Lower leg skin (tissue), 3 donors: ENCODE results near the gene GPR17.

Experiments used
- POLR2A ChIP-seq, 2 donors: fragments of 450-650 bp; IDR thresholded peaks; one replicate each; pipeline ENCODE4 v1.6.1; 2016 to 2017; ENCODE audit warnings: antibody characterized with exemption in 2 of 2, mild to moderate bottlenecking in 1 of 2, moderate library complexity in 1 of 2
- TF ChIP-seq, protein P1 (sequence below), 3 donors: fragments of 450-650 bp; IDR thresholded peaks; one replicate each; pipeline ENCODE4 v1.5.1; 2016; ENCODE audit warnings: antibody characterized with exemption in 3 of 3, mild to moderate bottlenecking in 3 of 3, moderate library complexity in 2 of 3

- TF ChIP-seq, protein P1, sequence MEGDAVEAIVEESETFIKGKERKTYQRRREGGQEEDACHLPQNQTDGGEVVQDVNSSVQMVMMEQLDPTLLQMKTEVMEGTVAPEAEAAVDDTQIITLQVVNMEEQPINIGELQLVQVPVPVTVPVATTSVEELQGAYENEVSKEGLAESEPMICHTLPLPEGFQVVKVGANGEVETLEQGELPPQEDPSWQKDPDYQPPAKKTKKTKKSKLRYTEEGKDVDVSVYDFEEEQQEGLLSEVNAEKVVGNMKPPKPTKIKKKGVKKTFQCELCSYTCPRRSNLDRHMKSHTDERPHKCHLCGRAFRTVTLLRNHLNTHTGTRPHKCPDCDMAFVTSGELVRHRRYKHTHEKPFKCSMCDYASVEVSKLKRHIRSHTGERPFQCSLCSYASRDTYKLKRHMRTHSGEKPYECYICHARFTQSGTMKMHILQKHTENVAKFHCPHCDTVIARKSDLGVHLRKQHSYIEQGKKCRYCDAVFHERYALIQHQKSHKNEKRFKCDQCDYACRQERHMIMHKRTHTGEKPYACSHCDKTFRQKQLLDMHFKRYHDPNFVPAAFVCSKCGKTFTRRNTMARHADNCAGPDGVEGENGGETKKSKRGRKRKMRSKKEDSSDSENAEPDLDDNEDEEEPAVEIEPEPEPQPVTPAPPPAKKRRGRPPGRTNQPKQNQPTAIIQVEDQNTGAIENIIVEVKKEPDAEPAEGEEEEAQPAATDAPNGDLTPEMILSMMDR (IDR thresholded peaks at IDR 0.05) = no peak
- no peak for TF ChIP-seq POLR2A (IDR thresholded peaks at IDR 0.05)
Measured at GRCh38 chr2:127685410-127686080, 39.6 kb downstream of the GPR17 start.
